ENCODE data around the gene PLAAT2.
A peak's percentile ranks its signal among the peaks of the same experiment; 100 is the strongest.

DNA sequence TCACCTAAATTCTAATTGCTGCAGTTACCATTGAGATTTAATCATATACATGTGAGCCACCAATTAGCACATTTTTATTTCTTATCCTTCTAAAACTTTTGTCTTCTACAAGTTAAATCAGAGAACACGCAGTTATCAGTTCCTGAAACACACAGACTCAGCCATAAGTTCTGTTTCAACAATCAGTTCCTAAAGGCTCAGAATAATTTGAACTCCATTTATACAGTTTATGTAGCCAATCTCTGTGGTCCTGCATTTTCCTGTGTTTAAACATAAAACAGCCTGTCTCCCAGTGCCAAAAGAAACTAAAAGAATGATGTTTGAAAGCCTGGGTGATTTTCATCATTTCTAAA lies 48.2 kb upstream of the PLAAT2 start:
- TF ChIP-seq, protein P1, sequence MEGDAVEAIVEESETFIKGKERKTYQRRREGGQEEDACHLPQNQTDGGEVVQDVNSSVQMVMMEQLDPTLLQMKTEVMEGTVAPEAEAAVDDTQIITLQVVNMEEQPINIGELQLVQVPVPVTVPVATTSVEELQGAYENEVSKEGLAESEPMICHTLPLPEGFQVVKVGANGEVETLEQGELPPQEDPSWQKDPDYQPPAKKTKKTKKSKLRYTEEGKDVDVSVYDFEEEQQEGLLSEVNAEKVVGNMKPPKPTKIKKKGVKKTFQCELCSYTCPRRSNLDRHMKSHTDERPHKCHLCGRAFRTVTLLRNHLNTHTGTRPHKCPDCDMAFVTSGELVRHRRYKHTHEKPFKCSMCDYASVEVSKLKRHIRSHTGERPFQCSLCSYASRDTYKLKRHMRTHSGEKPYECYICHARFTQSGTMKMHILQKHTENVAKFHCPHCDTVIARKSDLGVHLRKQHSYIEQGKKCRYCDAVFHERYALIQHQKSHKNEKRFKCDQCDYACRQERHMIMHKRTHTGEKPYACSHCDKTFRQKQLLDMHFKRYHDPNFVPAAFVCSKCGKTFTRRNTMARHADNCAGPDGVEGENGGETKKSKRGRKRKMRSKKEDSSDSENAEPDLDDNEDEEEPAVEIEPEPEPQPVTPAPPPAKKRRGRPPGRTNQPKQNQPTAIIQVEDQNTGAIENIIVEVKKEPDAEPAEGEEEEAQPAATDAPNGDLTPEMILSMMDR (IDR thresholded peaks at IDR 0.05) = peak in 1 of 3 donors; percentile 1
- TF ChIP-seq POLR2A (IDR thresholded peaks at IDR 0.05) = no peak

All from ovary (tissue), 3 donors.